NK-92 (cell line): ENCODE results near the gene NBEA.

ENCODE experiments used
- DNase-seq: peaks from one replicate; lab custom pipeline; 2025; ENCODE audit not compliant: unreplicated experiment; lab: John Stamatoyannopoulos, UW

Gene NBEA

GRCh38 chr13:35498231-35498630 lies 556.2 kb downstream of the NBEA start:
- DNase-seq: no peak

DNA sequence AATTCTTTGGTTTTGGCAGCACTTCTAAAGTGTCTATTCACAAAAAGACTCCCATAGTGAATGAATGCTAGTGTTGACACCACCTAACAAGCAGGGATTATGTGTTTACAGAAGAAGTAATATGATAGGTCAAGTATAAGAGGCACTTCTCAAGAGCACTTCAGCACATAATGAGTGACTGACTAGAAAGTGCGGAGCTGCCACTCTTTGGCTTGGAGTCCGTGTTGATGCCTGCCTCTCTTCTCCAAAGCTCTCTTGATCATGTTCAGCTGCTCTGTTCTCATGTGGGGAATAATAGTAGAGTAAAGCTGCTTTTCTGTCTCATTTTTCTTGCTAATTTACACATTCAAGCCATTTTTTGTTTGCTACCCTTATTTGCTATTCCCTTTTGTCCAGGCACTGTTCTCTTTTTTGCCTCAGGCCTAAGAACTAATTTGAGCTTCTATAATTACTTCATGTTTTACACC lies 557.2 kb downstream of the NBEA start:
- DNase-seq: no peak

DNA sequence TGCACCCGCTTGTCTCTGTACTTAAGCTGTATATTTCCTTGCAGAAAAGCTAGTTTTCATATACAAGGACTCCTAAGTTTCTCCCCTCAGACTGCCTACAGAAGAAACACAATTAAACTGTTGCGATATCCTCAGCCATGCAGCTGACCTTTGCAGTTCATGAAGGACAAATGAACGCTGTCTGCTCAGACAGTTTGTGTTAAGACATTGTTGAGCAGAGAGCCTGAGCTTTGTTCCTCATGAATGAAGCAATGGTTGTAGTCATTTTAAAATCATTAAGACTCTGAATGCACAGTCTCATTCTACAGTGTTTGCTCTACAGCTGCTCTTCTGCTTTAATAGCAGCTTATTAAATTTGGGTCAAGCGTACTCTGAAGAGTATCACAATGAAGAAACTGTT lies 557.6 kb downstream of the NBEA start:
- DNase-seq: no peak

GRCh38 chr13:35500144-35500543 lies 558.1 kb downstream of the NBEA start:
- DNase-seq: no peak

DNA sequence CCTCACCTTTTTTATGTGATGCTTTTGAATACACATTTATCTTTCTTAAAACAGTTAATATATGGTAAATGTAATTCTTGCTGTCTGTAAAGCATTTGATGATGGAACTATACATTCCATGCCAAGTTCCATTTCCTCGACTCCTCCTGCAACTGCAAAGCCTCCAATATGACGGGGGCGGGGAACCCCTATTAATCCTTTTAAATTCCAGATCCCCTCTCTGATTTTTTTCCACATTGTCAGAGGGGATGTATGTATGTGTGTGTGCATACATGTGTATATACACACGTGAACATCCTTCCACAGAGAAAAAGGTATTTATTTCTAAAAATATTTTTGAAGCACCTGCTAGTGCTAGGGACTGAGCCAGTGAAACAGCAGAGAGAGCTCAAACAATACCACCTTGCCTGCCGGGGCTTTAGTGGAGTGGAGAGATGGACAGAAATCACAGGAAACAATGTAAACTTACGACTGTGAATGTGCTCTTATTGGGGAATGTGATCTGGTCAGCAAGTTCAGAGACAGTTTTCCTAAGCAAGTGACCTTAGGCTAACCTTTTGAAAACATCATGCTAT lies 559.7 kb downstream of the NBEA start:
- no peak for DNase-seq

DNA sequence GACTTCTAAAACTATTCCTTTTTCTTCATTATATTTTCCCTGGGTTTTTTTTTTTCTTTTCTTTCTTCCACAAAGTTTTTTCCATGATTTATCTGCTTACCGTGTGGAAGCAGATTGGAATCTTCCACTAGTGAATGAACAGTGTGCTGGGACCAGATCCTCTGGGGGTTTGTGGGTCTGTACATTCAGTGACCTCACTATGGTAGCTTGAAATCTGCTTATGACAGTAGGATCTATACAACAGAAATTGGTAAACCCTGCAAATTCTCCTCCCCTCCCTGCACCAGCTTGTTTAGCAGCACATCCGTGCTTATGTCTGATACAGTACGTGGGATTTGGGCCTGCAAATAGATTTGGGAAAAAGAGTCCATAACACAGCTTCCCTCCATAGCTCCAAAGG lies 560.4 kb downstream of the NBEA start:
- no peak for DNase-seq

GRCh38 chr13:35512271-35512920 lies 570.3 kb downstream of the NBEA start:
- DNase-seq: no peak

- DNase-seq: no peak
These were observed 572.0 kb downstream of the NBEA start for GRCh38 chr13:35514061-35514477.

DNA sequence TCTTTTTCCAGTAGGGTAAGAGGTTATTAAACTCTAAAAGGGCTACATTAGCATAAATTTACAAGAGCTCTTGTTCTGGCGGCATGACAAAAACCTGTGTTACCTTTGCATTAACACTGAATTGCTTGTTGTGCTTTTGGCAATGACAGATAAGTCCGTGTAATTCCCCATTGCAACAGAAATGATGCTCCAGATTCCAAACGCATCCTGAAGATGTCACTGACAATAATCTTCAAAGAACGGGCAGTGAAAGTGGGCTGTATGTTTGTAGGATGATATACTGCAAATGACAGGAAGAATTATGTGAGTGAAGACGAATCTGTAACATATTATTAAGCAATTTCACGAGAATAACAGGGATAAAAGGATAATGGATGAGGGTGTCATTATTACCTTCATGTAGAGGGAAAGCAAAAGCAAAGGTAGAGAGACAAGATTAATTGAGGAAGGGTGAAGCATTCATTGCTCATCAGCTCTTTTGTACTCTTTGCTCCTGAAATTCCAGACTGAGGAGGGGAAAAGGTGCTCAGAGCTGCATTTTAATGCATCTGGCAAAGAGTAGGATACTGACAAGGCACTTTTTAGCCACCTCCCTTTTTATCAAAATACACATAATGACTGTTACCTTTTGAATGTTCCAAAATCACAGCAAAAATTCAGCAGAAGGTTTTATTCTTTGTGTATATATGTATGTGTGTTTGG lies 572.9 kb downstream of the NBEA start:
- no peak for DNase-seq

GRCh38 chr13:35518337-35518946 lies 576.4 kb downstream of the NBEA start:
- no peak for DNase-seq

DNA sequence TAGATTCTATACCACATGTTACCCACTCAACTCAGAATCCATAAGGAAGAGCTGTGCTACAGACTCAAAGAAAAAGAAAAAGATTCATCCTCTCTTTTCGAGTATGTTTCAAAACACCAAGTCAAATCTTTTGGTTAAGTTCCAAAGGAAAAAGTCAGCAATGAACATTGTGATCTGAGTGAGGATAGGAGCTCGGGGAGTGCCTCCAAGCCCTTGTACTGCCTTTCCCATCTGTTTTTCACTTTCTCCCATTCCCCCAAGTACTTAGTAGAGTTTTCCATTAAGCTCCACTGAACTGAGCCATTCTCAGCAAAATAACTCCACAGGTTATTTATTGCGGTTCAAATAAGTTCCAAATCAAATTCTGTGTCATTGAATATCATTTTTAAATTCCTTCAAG lies 582.1 kb downstream of the NBEA start:
- DNase-seq: no peak

GRCh38 chr13:35526577-35526976 lies 584.5 kb downstream of the NBEA start:
- DNase-seq: no peak

DNA sequence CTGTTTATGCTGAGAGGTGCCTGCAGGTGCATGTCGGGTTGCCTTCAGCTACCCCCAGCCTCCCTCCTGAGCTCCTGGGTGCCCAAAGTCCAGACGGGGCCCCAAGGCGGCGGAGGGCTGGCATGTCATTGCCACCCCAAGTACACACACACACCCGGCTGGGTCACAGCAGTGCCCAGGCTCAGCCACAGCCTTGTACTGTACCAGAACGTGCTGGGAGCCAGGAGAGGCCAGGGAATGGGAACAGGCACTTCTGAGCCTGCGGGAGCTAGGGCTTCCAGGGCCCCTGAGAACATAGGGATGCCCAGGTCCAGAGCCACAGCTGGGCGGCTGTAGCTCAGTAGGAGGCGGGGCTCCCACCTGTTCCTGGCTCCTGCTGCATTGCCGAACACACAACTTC lies 585.4 kb downstream of the NBEA start:
- DNase-seq: no peak

DNA sequence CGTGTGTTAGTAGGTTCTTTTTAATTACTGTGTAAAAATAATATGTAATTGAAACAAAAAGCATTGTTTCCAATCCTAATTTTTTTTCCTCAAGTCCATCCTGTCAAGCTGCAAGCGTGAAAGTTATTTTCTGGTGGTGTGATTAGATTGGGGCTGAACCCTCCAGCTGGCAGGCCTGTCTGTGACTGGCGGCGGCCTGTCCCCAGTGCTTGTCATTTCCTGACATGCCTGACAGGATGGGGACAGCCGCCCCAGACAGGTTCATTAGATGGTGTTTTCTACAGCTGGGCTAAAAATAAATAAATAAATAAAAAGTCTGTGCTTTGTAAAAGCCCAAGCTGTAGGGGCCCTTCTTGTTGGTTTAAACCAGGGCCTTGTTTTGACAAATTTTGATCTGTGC lies 588.1 kb downstream of the NBEA start:
- DNase-seq: no peak

DNA sequence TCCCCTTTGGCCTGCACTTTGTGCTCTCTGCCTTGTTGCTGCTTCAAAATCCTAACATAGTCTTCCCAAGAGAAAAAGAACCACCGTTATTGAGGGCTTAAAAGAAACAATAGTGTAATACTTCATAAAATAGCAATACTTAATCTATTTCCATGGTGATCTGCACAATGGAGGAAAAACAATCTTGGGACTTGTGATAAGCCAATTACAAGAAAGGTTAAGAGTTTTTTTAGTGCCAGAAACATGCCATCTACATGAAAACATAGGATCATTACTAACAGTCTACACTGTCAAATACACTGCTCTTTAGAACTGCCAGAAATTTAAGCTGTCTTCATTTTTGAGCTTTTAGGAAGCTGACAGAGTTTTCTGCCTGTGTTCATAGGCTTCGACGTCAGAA lies 588.5 kb downstream of the NBEA start:
- DNase-seq: no peak

GRCh38 chr13:35531526-35531925 lies 589.5 kb downstream of the NBEA start:
- no peak for DNase-seq

- no peak for DNase-seq
These were observed 592.3 kb downstream of the NBEA start for GRCh38 chr13:35534343-35534742.

- no peak for DNase-seq
These were observed 606.7 kb downstream of the NBEA start for GRCh38 chr13:35548790-35549189.

DNA sequence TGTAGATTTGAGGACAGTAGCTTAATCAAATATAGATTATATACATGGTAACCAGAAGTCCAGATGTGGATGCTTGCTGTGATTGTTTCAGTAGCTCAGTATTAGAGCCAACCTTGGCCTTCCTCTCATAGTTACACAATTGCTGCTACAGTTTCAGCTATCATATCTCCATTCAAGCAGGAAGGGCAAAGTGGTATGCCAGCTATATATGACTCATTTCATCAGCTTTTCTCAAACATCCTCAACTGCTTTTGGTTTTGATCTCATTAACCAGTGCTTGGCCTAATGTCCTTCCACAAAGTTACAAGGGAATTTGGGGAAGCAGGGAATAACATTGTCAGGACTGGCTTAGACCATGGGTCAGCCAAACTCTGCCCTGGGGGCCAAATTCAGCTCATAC lies 607.4 kb downstream of the NBEA start:
- no peak for DNase-seq

- no peak for DNase-seq
These were observed 610.2 kb downstream of the NBEA start for GRCh38 chr13:35552172-35552844.

GRCh38 chr13:35554972-35555623 lies 613.0 kb downstream of the NBEA start:
- DNase-seq: no peak
